Measurements from ENCODE around the gene MRPL23.

MRPL23 gene

GRCh38 chr11:1915795-1916131 lies 31.4 kb upstream of the MRPL23 start (continued):
- TF ChIP-seq, protein P1, sequence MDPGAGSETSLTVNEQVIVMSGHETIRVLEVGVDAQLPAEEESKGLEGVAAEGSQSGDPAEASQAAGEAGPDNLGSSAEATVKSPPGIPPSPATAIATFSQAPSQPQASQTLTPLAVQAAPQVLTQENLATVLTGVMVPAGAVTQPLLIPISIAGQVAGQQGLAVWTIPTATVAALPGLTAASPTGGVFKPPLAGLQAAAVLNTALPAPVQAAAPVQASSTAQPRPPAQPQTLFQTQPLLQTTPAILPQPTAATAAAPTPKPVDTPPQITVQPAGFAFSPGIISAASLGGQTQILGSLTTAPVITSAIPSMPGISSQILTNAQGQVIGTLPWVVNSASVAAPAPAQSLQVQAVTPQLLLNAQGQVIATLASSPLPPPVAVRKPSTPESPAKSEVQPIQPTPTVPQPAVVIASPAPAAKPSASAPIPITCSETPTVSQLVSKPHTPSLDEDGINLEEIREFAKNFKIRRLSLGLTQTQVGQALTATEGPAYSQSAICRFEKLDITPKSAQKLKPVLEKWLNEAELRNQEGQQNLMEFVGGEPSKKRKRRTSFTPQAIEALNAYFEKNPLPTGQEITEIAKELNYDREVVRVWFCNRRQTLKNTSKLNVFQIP (CRISPR knock-in tag; IDR thresholded peaks at IDR 0.05; ENCODE audit: borderline replicate concordance, low read depth), result no peak
- no peak for TF ChIP-seq ESRRG (CRISPR knock-in tag; IDR thresholded peaks at IDR 0.05)
- no peak for TF ChIP-seq TCF4 (CRISPR knock-in tag; IDR thresholded peaks at IDR 0.05; ENCODE audit: borderline replicate concordance)
- no peak for TF ChIP-seq ZNF70 (CRISPR knock-in tag; IDR thresholded peaks at IDR 0.05)
- TF ChIP-seq TOX (CRISPR knock-in tag; IDR thresholded peaks at IDR 0.05; ENCODE audit: borderline replicate concordance), result no peak
- no peak for TF ChIP-seq CREB5 (CRISPR knock-in tag; IDR thresholded peaks at IDR 0.05; ENCODE audit: low read depth)
- no peak for TF ChIP-seq SNAI2 (CRISPR knock-in tag; IDR thresholded peaks at IDR 0.05)

- ATAC-seq, result no peak
- TF ChIP-seq SNAI2 (CRISPR knock-in tag; IDR thresholded peaks at IDR 0.05), result no peak
- TF ChIP-seq, protein P2, sequence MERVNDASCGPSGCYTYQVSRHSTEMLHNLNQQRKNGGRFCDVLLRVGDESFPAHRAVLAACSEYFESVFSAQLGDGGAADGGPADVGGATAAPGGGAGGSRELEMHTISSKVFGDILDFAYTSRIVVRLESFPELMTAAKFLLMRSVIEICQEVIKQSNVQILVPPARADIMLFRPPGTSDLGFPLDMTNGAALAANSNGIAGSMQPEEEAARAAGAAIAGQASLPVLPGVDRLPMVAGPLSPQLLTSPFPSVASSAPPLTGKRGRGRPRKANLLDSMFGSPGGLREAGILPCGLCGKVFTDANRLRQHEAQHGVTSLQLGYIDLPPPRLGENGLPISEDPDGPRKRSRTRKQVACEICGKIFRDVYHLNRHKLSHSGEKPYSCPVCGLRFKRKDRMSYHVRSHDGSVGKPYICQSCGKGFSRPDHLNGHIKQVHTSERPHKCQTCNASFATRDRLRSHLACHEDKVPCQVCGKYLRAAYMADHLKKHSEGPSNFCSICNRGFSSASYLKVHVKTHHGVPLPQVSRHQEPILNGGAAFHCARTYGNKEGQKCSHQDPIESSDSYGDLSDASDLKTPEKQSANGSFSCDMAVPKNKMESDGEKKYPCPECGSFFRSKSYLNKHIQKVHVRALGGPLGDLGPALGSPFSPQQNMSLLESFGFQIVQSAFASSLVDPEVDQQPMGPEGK (CRISPR knock-in tag; IDR thresholded peaks at IDR 0.05; ENCODE audit: borderline replicate concordance), result no peak
- TF ChIP-seq CSDC2 (CRISPR knock-in tag; IDR thresholded peaks at IDR 0.05), result no peak
- no peak for TF ChIP-seq ZNF8 (CRISPR knock-in tag; IDR thresholded peaks at IDR 0.05)
Observed at GRCh38 chr11:1916132-1916985, 30.8 kb upstream of the MRPL23 start.

- no peak for TF ChIP-seq ZNF70 (CRISPR knock-in tag; IDR thresholded peaks at IDR 0.05)
- TF ChIP-seq TSHZ2 (CRISPR knock-in tag; IDR thresholded peaks at IDR 0.05), result no peak
- no peak for TF ChIP-seq BACH2 (CRISPR knock-in tag; IDR thresholded peaks at IDR 0.05; ENCODE audit: borderline replicate concordance)
- no peak for TF ChIP-seq ZFP3 (CRISPR knock-in tag; IDR thresholded peaks at IDR 0.05)
- ATAC-seq, result no peak
Observed at GRCh38 chr11:1916986-1917522, 30.1 kb upstream of the MRPL23 start.

GRCh38 chr11:1917523-1918435 lies 29.4 kb upstream of the MRPL23 start:
- ATAC-seq, result peak; percentile 45; the same call in 2 of the 3 replicates
- TF ChIP-seq TCF4 (CRISPR knock-in tag; IDR thresholded peaks at IDR 0.05; ENCODE audit: borderline replicate concordance), result no peak
- no peak for TF ChIP-seq ARNTL (CRISPR knock-in tag; IDR thresholded peaks at IDR 0.05; ENCODE audit: borderline replicate concordance, low read depth)
- no peak for TF ChIP-seq ZNF565 (CRISPR knock-in tag; conservative IDR thresholded peaks at IDR 0.05; ENCODE audit: low read depth)
- TF ChIP-seq GLIS3 (CRISPR knock-in tag; IDR thresholded peaks at IDR 0.05), result no peak

Data from SK-N-SH treated with all-trans-retinoic acid at 6 μM for 48 hours (cell line).